ENCODE measurements around the gene CNTN1.

Gene CNTN1

GRCh38 chr12:40646911-40647310 lies 45.3 kb upstream of the CNTN1 start:
- in situ Hi-C loops (cut with HindIII; ENCODE audit: low sequenced_read_pairs) = no loop called here
- no peak overlapping the region for H3K4me3 ChIP-seq (ENCODE audit: low read depth, low read length)
- DNase-seq (ENCODE audit: low read depth) = no peak
- no peak for TF ChIP-seq CTCF (IDR thresholded peaks at IDR 0.05; ENCODE audit: low read depth, low read length, missing control alignments)

GRCh38 chr12:40647651-40648050 lies 44.6 kb upstream of the CNTN1 start:
- no peak for TF ChIP-seq CTCF (IDR thresholded peaks at IDR 0.05; ENCODE audit: low read depth, low read length, missing control alignments)
- DNase-seq (ENCODE audit: low read depth) = no peak
- no peak overlapping the region for H3K4me3 ChIP-seq (ENCODE audit: low read depth, low read length)
- in situ Hi-C loops (cut with HindIII; ENCODE audit: low sequenced_read_pairs) = no loop called here

- in situ Hi-C loops (cut with HindIII; ENCODE audit: low sequenced_read_pairs) = no loop called here
- no peak for DNase-seq (ENCODE audit: low read depth)
- no peak overlapping the region for H3K4me3 ChIP-seq (ENCODE audit: low read depth, low read length)
- no peak for TF ChIP-seq CTCF (IDR thresholded peaks at IDR 0.05; ENCODE audit: low read depth, low read length, missing control alignments)
Measured at GRCh38 chr12:40648519-40648918, 43.7 kb upstream of the CNTN1 start.

GRCh38 chr12:40650038-40650704 lies 42.1 kb upstream of the CNTN1 start:
- TF ChIP-seq CTCF (IDR thresholded peaks at IDR 0.05; ENCODE audit: low read depth, low read length, missing control alignments) = no peak
- DNase-seq (ENCODE audit: low read depth) = no peak
- no peak overlapping the region for H3K4me3 ChIP-seq (ENCODE audit: low read depth, low read length)
- in situ Hi-C loops (cut with HindIII; ENCODE audit: low sequenced_read_pairs) = no loop called here

GRCh38 chr12:40655451-40655850 lies 36.8 kb upstream of the CNTN1 start:
- no peak overlapping the region for H3K4me3 ChIP-seq (ENCODE audit: low read depth, low read length)
- no peak for DNase-seq (ENCODE audit: low read depth)
- in situ Hi-C loops (cut with HindIII; ENCODE audit: low sequenced_read_pairs) = no loop called here
- no peak for TF ChIP-seq CTCF (IDR thresholded peaks at IDR 0.05; ENCODE audit: low read depth, low read length, missing control alignments)

GRCh38 chr12:40662366-40662765 lies 29.9 kb upstream of the CNTN1 start:
- in situ Hi-C loops (cut with HindIII; ENCODE audit: low sequenced_read_pairs) = no loop called here
- TF ChIP-seq CTCF (IDR thresholded peaks at IDR 0.05; ENCODE audit: low read depth, low read length, missing control alignments) = no peak
- DNase-seq (ENCODE audit: low read depth) = no peak
- H3K4me3 ChIP-seq (ENCODE audit: low read depth, low read length) = no peak overlapping the region

Data from astrocyte of the cerebellum (primary cell).